K562 (cell line): ENCODE results near the gene GPC1.
A peak's percentile ranks its signal among the peaks of the same experiment; 100 is the strongest.

Source experiments
- CHD7 ChIP-seq: fragments of 200-600 bp; sonication (generic); IDR thresholded peaks from one replicate; pipeline ENCODE4 v1.6.1; 2012; ENCODE audit warnings: mild to moderate bottlenecking, low read depth, low read length, inconsistent platforms
- CTCF ChIP-seq, 3 experiments: IDR thresholded peaks in 2 of 3; conservative IDR thresholded peaks in 1 of 3; 2 replicates each; pipeline ENCODE4 v1.5.1; 2011 to 2012; ENCODE audit warnings: low read length in 3 of 3, mild to moderate bottlenecking in 3 of 3, control low read depth in 2 of 3, improper control_type of control experiment in 1 of 3, inconsistent platforms in 1 of 3, low read depth in 1 of 3, mixed read lengths in 1 of 3, moderate library complexity in 1 of 3; ENCODE audit not compliant: insufficient read depth in 2 of 3
- E2F3 ChIP-seq: fragments of 250-450 bp; sonication (Bioruptor Pico); IDR thresholded peaks from 2 replicates; pipeline ENCODE4 v1.4.0; 2020; ENCODE audit warnings: mild to moderate bottlenecking
- E2F4 ChIP-seq: sonication (generic); formaldehyde crosslinking; IDR thresholded peaks from 2 replicates; pipeline ENCODE4 v1.8.0; 2022; ENCODE audit warnings: mild to moderate bottlenecking, low read depth, missing genetic modification reagents
- HMGXB4 ChIP-seq: sonication (generic); formaldehyde crosslinking; IDR thresholded peaks from 2 replicates; pipeline ENCODE4 v1.8.1; 2023; ENCODE audit warnings: mild to moderate bottlenecking, missing genetic modification reagents
- JUNB ChIP-seq: fragments of 450-650 bp; formaldehyde crosslinking; conservative IDR thresholded peaks from 2 replicates; pipeline ENCODE4 v1.4.0; 2020; ENCODE audit warnings: mild to moderate bottlenecking
- MYC ChIP-seq, 2 experiments: fragments of 250-450 bp in 1 of 2; sonication (Bioruptor Pico) in 1 of 2; IDR thresholded peaks; 2 replicates each; pipeline versions ENCODE4 v1.5.1 to v1.6.1; 2012 to 2021; ENCODE audit warnings: low read depth in 2 of 2, borderline replicate concordance in 1 of 2, improper control_type of control experiment in 1 of 2, low read length in 1 of 2, mild to moderate bottlenecking in 1 of 2, moderate library complexity in 1 of 2
- NR2C2 ChIP-seq, 2 experiments: fragments of 200-800 bp in 1 of 2; sonication (Bioruptor generic) in 1 of 2; sonication (generic) in 1 of 2; formaldehyde crosslinking in 1 of 2; IDR thresholded peaks; 2 replicates each; pipeline versions ENCODE4 v1.6.1 to v1.8.0; 2016 to 2022; ENCODE audit warnings: mild to moderate bottlenecking in 1 of 2, missing compliant biosample characterization in 1 of 2, missing genetic modification characterization in 1 of 2, missing genetic modification reagents in 1 of 2
- POLR2A ChIP-seq: fragments of 450-650 bp; conservative IDR thresholded peaks from 2 replicates; pipeline ENCODE4 v1.6.1; 2016
- ZBTB1 ChIP-seq: sonication (generic); formaldehyde crosslinking; IDR thresholded peaks from 2 replicates; pipeline ENCODE4 v1.8.1; 2023; ENCODE audit warnings: missing genetic modification reagents, low read depth, mild to moderate bottlenecking, borderline replicate concordance
- ZNF134 ChIP-seq: fragments of 250-450 bp; sonication (Bioruptor Pico); conservative IDR thresholded peaks from 2 replicates; pipeline ENCODE4 v1.4.0; 2020

- TF ChIP-seq CTCF (IDR thresholded peaks at IDR 0.05 in 2 of 3, conservative IDR thresholded peaks at IDR 0.05 in 1 of 3; ENCODE audit: insufficient read depth in 2 of 3, low read depth in 1 of 3, low read length in 3 of 3) (peak; percentile 18 to 91 (median 21); a peak in 3 of 6 replicates), E2F4 (no peak), NR2C2 (CRISPR knock-in tag; IDR thresholded peaks at IDR 0.05) (no peak), NR2C2 (tag; IDR thresholded peaks at IDR 0.05) (no peak), E2F3 (CRISPR knock-in tag) (no peak), POLR2A (no peak), ZNF134 (CRISPR knock-in tag) (no peak), CHD7 (no peak), HMGXB4 (CRISPR knock-in tag) (no peak), MYC (IDR thresholded peaks at IDR 0.05; ENCODE audit: low read depth, low read length) (no peak), MYC (CRISPR knock-in tag; IDR thresholded peaks at IDR 0.05; ENCODE audit: borderline replicate concordance, low read depth) (no peak), JUNB (no peak), ZBTB1 (CRISPR knock-in tag) (no peak)
Measured at GRCh38 chr2:240412975-240413812, 22.3 kb upstream of the GPC1 start.
